ENCODE results near the gene STX3.
"Not testable (repeated sequence)": the region's sequence is repeated elsewhere in the genome, so short reads cannot be mapped to it uniquely, and the experiment has no call there.

DNA sequence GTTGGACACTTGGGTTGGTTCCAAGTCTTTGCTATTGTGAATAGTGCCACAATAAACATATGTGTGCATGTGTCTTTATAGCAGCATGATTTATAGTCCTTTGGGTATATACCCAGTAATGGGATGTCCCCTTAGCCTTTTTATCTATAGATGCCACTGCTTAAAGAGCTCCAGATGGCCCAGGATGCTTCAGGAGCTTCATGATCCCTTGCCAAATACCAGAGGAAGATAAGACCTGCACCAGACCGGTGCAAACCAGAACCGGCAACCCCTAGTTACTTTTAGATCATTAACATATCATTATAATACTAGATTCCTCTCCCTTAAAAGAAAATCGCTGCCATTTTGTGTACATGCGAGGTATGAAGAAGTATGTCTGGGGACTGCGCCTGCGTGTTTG is 93.3 kb downstream of the STX3 start:
- TF ChIP-seq, protein P1, sequence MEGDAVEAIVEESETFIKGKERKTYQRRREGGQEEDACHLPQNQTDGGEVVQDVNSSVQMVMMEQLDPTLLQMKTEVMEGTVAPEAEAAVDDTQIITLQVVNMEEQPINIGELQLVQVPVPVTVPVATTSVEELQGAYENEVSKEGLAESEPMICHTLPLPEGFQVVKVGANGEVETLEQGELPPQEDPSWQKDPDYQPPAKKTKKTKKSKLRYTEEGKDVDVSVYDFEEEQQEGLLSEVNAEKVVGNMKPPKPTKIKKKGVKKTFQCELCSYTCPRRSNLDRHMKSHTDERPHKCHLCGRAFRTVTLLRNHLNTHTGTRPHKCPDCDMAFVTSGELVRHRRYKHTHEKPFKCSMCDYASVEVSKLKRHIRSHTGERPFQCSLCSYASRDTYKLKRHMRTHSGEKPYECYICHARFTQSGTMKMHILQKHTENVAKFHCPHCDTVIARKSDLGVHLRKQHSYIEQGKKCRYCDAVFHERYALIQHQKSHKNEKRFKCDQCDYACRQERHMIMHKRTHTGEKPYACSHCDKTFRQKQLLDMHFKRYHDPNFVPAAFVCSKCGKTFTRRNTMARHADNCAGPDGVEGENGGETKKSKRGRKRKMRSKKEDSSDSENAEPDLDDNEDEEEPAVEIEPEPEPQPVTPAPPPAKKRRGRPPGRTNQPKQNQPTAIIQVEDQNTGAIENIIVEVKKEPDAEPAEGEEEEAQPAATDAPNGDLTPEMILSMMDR (IDR thresholded peaks at IDR 0.05) = not testable (repeated sequence)
- not testable (repeated sequence) for TF ChIP-seq EP300, POLR2AphosphoS5, POLR2A (IDR thresholded peaks at IDR 0.05)

Measured in gastroesophageal sphincter (tissue), 3 donors.